ENCODE results near the gene DYNLT5. TPM values are rescaled to one million over a fixed set of nuclear protein-coding genes. Genes with fewer than 3 reads are reported as not detected.

Gene DYNLT5
- total RNA-seq, 1 donor = 1.4 TPM

DNA sequence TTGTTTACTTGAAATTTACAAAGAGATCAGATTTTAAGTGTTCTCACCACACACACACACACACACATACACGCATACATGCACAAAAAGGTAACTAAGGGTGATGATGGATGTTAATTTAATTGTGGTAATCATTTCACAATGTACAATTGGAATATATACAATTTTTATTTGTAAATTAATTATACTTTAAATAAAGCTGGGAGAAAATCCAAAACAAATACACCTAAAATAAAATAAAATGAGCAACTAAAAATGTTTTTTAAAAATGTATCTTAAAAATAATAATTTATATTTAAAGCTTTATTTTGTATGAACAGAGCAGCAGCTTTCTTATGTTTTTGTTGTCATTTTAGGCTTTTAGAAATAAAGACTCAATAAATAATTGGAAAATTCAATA, 57.0 kb downstream of the DYNLT5 start:
- Histone ChIP-seq H2AFZ (ENCODE audit: low read length) (no peak overlapping the region), H3K4me2 (ENCODE audit: insufficient read depth, low read length) (no peak overlapping the region), H3K4me1 (ENCODE audit: insufficient read depth, low read length) (no peaks in the 10 kb centered on the region), H3K27ac (ENCODE audit: low read depth, low read length) (no peak overlapping the region), H3K9me3 (ENCODE audit: low read depth, low read length) (no peaks in the 10 kb centered on the region), H4K20me1 (ENCODE audit: insufficient read depth, low read length) (no peaks in the 10 kb centered on the region), H3K79me2 (ENCODE audit: insufficient read depth, low read length) (no peaks in the 10 kb centered on the region), H3K4me3 (ENCODE audit: insufficient read depth, low read length) (no peak overlapping the region), H3K36me3 (ENCODE audit: insufficient read depth, low read length) (no peaks in the 10 kb centered on the region), H3K27me3 (ENCODE audit: insufficient read depth, low read length) (no peaks in the 10 kb centered on the region)
- DNase-seq (ENCODE audit: insufficient read length, low spot score, missing footprints) = no peak
- TF ChIP-seq CTCF (IDR thresholded peaks at IDR 0.05; ENCODE audit: extremely low read depth, low read depth, low read length) = no peak

DNA sequence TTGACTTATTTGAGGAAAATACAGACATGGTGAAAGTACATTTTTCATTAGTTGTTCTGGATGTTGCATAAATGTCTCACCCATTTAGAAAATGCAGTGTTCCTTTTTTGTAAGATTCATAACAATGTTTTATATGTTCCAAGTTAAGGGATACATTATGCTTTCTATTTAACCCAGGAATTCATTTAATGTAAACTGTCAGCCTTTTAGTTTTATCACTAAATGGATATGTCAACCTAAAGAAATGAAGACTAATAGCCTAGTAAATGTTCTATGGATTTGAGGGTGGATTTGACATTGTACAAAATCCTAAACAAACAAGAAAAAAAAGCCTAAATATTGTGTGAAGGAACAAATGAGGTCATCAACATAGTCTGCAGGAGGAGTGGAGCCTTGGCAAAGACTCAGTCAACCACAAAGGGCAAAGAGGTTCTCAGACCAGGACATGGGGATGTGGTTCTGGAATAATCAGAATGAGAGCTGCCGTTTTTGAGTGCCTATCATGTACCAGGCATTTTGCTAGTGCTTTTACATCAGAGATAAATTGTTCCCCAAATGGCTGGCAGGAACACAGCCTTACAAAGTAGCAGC, 57.6 kb downstream of the DYNLT5 start:
- no peak overlapping the region for H2AFZ ChIP-seq (ENCODE audit: low read length)
- H3K27me3 ChIP-seq (ENCODE audit: insufficient read depth, low read length) = no peaks in the 10 kb centered on the region
- no peak for TF ChIP-seq CTCF (IDR thresholded peaks at IDR 0.05; ENCODE audit: extremely low read depth, low read depth, low read length)
- H3K4me1 ChIP-seq (ENCODE audit: insufficient read depth, low read length) = no peaks in the 10 kb centered on the region
- no peaks in the 10 kb centered on the region for H3K36me3 ChIP-seq (ENCODE audit: insufficient read depth, low read length)
- no peaks in the 10 kb centered on the region for H3K79me2 ChIP-seq (ENCODE audit: insufficient read depth, low read length)
- no peak overlapping the region for H3K4me3 ChIP-seq (ENCODE audit: insufficient read depth, low read length)
- no peak overlapping the region for H3K27ac ChIP-seq (ENCODE audit: low read depth, low read length)
- no peaks in the 10 kb centered on the region for H3K9me3 ChIP-seq (ENCODE audit: low read depth, low read length)
- no peak overlapping the region for H3K4me2 ChIP-seq (ENCODE audit: insufficient read depth, low read length)
- no peak for DNase-seq (ENCODE audit: insufficient read length, low spot score, missing footprints)
- H4K20me1 ChIP-seq (ENCODE audit: insufficient read depth, low read length) = no peaks in the 10 kb centered on the region

- Histone ChIP-seq H3K4me2 (ENCODE audit: insufficient read depth, low read length) (no peak overlapping the region), H3K27ac (ENCODE audit: low read depth, low read length) (no peak overlapping the region), H3K4me3 (ENCODE audit: insufficient read depth, low read length) (no peak overlapping the region), H3K79me2 (ENCODE audit: insufficient read depth, low read length) (no peaks in the 10 kb centered on the region), H2AFZ (ENCODE audit: low read length) (no peak overlapping the region), H4K20me1 (ENCODE audit: insufficient read depth, low read length) (no peaks in the 10 kb centered on the region), H3K9me3 (ENCODE audit: low read depth, low read length) (no peaks in the 10 kb centered on the region), H3K36me3 (ENCODE audit: insufficient read depth, low read length) (no peaks in the 10 kb centered on the region), H3K4me1 (ENCODE audit: insufficient read depth, low read length) (no peaks in the 10 kb centered on the region), H3K27me3 (ENCODE audit: insufficient read depth, low read length) (no peaks in the 10 kb centered on the region)
- DNase-seq (ENCODE audit: insufficient read length, low spot score, missing footprints) = no peak
- no peak for TF ChIP-seq CTCF (IDR thresholded peaks at IDR 0.05; ENCODE audit: extremely low read depth, low read depth, low read length)
These were observed 72.5 kb downstream of the DYNLT5 start for GRCh38 chr1:66824771-66825170.

Other genes starting within 250 kb of the DYNLT5 start
- gene SGIP1, start 218.3 kb upstream of the DYNLT5 start, total RNA-seq = 17.4 and 31.5 TPM in 2 replicates
- not detected in 2 replicates for gene INSL5, start 48.8 kb downstream of the DYNLT5 start, total RNA-seq
- 12.7 and 15.0 TPM in 2 replicates for gene DNAI4, start 172.4 kb downstream of the DYNLT5 start, total RNA-seq
- 53.2 and 58.0 TPM in 2 replicates for gene MIER1, start 172.5 kb downstream of the DYNLT5 start, total RNA-seq